Stimulated activated CD4-positive, alpha-beta T cell treated with anti-CD3 and anti-CD28 coated beads, TNF-alpha, amount 100 ng/mL, for 4 hours (primary cell): Measurements from ENCODE around the gene ZBTB7B.

ENCODE experiments used
- DNase-seq, 3 experiments: peaks; one replicate each; pipeline ENCODE4 v3.0.0-alpha.2; 2020; ENCODE audit warnings: low read depth in 3 of 3

Gene ZBTB7B

DNA sequence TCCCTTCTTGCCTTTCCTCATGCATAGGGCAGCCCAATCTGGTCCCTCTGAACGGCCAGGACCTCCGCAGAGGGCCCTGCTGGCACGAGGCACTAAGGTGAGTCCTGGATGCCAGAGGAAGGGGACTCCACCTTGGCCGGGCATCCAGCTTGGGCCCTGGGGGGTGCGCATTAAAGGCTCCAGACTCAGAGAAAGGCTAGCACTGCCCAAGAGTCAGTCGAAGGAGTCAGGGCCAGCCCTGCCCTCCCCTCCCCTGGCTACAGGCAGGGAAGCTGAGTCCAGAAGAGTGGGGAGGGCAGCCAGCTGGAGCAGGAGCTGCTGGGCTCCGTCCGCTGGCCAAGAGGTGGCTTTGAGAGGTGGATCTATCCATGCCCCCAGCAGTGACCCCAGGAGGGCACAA, 58.1 kb downstream of the ZBTB7B start:
- no peak for DNase-seq

DNA sequence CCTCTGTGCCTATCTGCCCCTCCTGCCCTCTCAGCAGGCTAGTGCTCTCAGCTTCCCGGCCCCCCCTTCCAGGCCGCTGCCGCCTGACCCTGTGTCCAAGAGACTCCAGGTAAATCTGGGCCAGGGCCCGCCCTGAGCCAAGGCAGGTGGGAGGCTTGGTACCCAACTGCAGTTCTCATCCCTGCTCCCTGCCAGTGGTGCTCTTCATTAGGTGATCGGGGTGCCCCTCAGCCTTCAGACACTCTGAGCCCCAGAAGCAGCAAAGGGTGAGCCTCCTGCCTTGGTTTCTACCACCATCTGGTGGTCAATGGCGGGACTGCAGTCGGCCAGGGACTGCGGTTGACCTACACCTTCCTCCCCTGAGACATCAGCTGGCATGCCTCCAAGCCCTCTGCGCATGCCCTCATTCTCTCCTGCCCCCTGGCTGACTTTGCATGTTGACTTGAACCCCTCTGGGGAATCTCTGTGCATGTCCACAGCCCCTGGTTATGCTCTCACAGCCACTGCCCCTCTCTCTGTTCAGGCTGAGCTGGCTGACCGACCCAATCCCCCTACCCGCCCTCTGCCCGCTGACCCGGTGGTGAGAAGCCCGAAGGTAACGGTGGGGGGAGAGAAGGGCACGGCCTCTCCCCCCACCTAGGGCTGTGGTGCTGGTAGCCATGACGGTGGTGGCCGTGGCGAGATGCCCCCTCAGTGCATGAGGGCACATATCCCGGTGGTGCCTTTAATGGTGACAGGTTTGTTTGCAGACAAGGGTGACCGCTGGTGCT, 59.0 kb downstream of the ZBTB7B start:
- peak; percentile 87 to 96 (median 91) for DNase-seq

GRCh38 chr1:155062151-155062686, 59.6 kb downstream of the ZBTB7B start:
- DNase-seq, result no peak

DNA sequence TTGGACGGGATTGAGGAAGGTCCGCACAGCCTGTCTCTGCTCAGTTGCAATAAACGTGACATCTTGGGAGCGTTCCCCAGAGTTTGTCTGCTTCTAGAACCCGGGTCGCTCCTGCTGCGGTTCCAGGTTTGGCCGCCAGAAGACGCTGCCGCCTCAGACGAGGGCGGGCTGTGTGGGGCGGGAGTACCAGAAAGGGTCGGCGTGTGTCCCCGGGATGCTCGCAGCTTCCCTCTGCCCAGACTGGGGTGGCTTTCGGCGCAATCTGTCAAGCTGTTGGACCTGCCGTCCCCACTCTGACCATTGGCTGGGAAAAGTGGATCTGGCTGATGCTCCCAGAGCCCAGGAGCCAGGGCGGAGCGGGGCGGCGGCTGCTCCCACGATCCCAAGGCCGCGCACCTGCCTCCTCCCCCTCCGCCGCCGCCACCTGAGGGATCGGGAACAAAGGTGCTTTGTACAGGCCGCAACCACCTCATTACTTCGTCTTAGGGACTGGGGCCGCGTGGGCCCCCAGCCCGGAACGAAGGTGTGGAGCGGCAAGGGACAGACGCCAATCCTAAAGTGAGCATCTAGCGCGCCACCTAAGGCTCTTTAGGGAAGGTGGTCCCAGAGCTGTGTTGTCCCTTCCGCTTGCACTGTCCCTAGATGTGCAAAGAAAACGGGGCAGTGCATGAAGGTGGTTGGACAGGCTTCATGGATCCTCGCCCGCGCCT, 60.3 kb downstream of the ZBTB7B start:
- peak in 2 of 3 experiments; percentile 56 to 67 for DNase-seq

DNA sequence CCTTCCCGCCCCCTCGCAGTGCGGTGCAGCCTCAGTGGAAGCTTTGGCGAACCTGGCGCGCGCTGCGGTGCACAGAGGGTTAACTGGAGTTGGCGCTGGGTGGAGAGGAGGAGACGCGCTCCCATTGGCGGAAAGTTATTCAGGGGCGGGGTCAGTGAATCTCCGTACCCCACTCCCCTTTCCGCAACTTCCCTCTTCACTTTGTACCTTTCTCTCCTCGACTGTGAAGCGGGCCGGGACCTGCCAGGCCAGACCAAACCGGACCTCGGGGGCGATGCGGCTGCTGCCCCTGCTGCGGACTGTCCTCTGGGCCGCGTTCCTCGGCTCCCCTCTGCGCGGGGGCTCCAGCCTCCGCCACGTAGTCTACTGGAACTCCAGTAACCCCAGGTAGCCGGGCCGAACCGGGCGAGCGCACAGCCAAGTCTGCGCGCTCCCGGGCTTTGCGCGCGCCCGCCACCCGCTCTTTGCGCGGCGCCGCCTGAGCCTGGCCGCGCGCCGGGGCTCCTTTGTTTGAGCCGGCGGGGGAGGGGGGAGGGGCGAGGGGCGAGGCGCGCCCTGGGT, 61.0 kb downstream of the ZBTB7B start, which contains the start of gene EFNA4:
Gene EFNA4, plus strand, starts transcription at position 191 of the 561 bp plus-strand sequence. Its CDS starts 84 bp downstream, at position 275.
- peak; percentile 58 to 73 (median 69) for DNase-seq

DNA sequence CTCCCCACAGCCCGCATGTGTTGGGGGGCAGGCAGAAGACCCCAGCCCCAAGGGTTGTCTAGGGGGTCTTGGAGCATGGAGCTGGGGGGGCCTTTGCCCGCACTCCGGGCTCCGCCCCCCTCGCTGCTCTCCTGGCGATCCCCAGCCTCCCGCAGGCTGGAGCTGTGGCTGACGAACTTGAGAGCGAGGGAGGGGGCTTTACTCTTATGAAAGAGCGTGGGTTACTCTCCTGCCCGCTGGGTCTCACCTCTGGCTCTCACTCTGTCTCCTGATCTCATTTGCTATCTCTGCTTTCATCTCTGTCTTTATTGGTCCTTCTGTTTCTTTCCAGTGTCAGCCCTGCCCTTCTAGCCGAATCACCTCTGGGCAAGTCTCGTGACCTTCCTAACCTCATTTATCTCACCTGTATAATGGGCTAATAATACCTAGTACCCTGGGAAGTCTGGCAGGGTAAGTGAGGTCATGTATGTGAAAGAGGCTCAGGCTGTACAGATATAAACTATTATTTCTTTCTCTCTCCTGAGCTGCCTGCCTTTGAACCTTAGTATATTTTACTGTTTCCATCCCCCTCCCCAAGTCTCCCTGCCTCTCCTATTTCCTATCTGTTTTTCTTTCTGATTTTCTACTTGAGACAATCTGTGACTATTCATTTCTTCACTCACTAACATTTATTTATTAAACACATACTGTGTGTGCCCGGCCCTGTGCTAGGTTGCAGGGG, 61.7 kb downstream of the ZBTB7B start:
- DNase-seq, result no peak

DNA sequence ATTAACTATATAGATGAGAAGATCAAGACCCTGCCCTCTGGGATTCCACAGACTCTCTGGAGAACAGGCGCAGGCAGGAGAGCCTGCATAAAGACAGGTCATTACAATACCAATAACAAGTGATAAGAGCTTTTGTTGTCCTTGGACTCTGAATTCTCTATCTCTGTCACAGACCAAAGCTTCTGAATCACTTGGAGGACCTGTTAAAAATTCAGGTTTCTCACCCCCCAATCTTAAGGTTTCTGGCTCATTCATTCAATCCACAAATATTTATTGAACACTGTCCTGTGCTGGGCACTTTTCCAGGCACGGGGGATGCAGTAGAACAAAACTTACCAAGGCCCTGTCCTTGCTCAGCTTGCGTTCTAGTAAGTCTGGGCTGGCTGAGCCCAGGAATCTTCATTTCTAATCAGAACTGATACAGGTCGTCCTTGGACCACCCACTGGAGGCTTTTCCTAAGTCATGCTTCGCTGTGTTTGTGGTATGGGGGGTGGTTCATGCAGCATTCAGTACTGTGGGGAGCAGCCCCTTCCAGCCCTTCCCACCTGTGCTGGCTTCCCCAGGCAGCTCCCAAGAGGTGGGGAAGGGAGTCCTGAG, 62.3 kb downstream of the ZBTB7B start:
- DNase-seq, result no peak

DNA sequence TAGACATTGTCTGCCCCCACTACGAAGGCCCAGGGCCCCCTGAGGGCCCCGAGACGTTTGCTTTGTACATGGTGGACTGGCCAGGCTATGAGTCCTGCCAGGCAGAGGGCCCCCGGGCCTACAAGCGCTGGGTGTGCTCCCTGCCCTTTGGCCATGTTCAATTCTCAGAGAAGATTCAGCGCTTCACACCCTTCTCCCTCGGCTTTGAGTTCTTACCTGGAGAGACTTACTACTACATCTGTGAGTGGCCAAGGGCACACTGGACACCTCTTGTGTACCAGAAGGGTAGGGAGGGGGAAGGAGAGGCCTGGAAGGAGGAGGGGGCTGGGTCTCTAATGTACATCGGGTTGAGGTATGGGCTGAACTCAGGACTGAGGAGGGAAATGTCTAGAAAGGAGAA, 64.2 kb downstream of the ZBTB7B start:
- no peak for DNase-seq
